Osteocyte (in vitro differentiated cells): Measurements from ENCODE around the gene SUPT16H. TPM values are rescaled to one million over a fixed set of nuclear protein-coding genes. Genes with fewer than 3 reads are reported as not detected.

ENCODE experiments used
- DNase-seq: peaks from one replicate; pipeline ENCODE4 v3.0.0; 2021; ENCODE audit warnings: mixed read lengths; ENCODE audit not compliant: unreplicated experiment; ENCODE audit errors: extremely low spot score
- H3K27ac Mint-ChIP-seq: one replicate; pipeline ENCODE4 v1.8.0; 2021; ENCODE audit warnings: mild to moderate bottlenecking, mixed read lengths; ENCODE audit not compliant: unreplicated experiment
- H3K27me3 Mint-ChIP-seq: one replicate; pipeline ENCODE4 v1.8.0; 2021; ENCODE audit warnings: mixed read lengths; ENCODE audit not compliant: unreplicated experiment
- H3K36me3 Mint-ChIP-seq: one replicate; pipeline ENCODE4 v1.8.0; 2021; ENCODE audit warnings: mixed read lengths; ENCODE audit not compliant: unreplicated experiment
- H3K4me1 Mint-ChIP-seq: one replicate; pipeline ENCODE4 v1.8.0; 2021; ENCODE audit warnings: mixed read lengths; ENCODE audit not compliant: unreplicated experiment
- H3K4me3 Mint-ChIP-seq: one replicate; pipeline ENCODE4 v1.8.0; 2021; ENCODE audit warnings: mild to moderate bottlenecking, moderate library complexity, mixed read lengths; ENCODE audit not compliant: unreplicated experiment
- H3K9me3 Mint-ChIP-seq: one replicate; pipeline ENCODE4 v1.8.0; 2021; ENCODE audit warnings: mixed read lengths; ENCODE audit not compliant: unreplicated experiment
- CTCF ChIP-seq: fragments of 200-600 bp; sonication (generic); IDR thresholded peaks from 2 replicates; pipeline ENCODE4 v1.5.0; 2021; ENCODE audit warnings: antibody characterized with exemption, mild to moderate bottlenecking, moderate library complexity
- total RNA-seq: library from RNA; stranded (reverse); gene quantifications from 2 replicates; pipeline ENCODE4 v1.2.1, GENCODE V29; 2021

The SUPT16H gene
- total RNA-seq, 1 donor from 2014 or later, result 82.5 TPM

GRCh38 chr14:21415329-21415728 lies 31.5 kb upstream of the SUPT16H start:
- no peaks in the 10 kb centered on the region for H3K27me3 Mint-ChIP-seq
- H3K27ac Mint-ChIP-seq, result no peak overlapping the region
- H3K36me3 Mint-ChIP-seq, result peaks cover 54% of the 10 kb centered on the region
- no peaks in the 10 kb centered on the region for H3K9me3 Mint-ChIP-seq
- H3K4me1 Mint-ChIP-seq, result no peaks in the 10 kb centered on the region
- no peak overlapping the region for H3K4me3 Mint-ChIP-seq
- no peak for DNase-seq
- TF ChIP-seq CTCF, result no peak

DNA sequence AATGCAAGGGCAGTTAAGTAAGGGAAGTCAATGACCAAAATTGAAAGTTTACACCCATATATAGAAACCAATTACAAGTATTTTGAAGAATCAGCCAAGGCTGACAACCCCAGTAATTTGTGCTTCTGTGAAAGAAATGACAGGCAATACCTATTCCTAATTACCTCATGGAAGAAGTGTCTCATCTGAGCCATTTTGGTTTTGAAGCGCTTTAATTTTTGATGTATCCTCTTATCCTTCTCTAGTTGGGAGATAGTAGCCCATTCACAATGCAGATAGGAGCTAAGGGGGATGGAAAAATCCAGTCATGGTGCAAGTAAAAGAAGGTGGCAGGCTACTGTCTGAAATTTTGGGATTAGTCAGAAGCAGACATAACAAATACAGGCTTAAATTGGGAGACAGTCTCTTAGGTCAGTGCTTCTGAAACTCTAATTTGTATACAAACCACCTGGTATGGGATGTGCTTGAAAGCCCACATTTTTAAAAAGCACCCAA lies 30.4 kb upstream of the SUPT16H start:
- no peak for TF ChIP-seq CTCF
- no peaks in the 10 kb centered on the region for H3K27me3 Mint-ChIP-seq
- no peak for DNase-seq
- H3K9me3 Mint-ChIP-seq, result no peaks in the 10 kb centered on the region
- H3K4me1 Mint-ChIP-seq, result no peaks in the 10 kb centered on the region
- H3K27ac Mint-ChIP-seq, result no peak overlapping the region
- H3K36me3 Mint-ChIP-seq, result peaks cover 60% of the 10 kb centered on the region
- H3K4me3 Mint-ChIP-seq, result no peak overlapping the region

- Mint-ChIP-seq H3K9me3 (no peaks in the 10 kb centered on the region), H3K27me3 (no peaks in the 10 kb centered on the region), H3K4me1 (no peaks in the 10 kb centered on the region), H3K36me3 (peaks cover 78% of the 10 kb centered on the region), H3K27ac (peak overlapping the region; percentile 2), H3K4me3 (no peak overlapping the region)
- DNase-seq, result no peak
- no peak for TF ChIP-seq CTCF
Measured at GRCh38 chr14:21408147-21408546, 24.3 kb upstream of the SUPT16H start.

DNA sequence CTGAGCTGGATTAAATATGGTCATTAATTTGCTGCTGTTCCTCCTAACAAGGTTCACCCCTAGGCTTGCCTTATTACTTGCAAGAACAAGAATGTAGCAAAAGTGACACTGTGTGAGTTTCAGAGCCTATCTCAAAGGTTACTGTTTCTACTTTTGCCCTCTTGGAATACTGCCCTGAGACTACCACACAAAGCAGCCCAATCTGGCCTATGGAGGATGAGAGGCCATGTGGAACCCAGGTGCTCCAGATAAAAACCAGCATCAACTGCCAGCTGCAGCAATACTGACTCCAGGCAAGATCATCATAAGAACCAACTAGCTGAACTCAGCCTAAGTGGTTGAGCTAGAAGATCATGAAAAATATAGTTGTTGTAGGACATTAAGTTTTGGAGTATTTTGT lies 22.4 kb upstream of the SUPT16H start:
- peaks cover 78% of the 10 kb centered on the region for H3K36me3 Mint-ChIP-seq
- H3K27me3 Mint-ChIP-seq, result no peaks in the 10 kb centered on the region
- no peak for DNase-seq
- no peak overlapping the region for H3K4me3 Mint-ChIP-seq
- no peak for TF ChIP-seq CTCF
- H3K27ac Mint-ChIP-seq, result no peak overlapping the region
- no peaks in the 10 kb centered on the region for H3K4me1 Mint-ChIP-seq
- no peaks in the 10 kb centered on the region for H3K9me3 Mint-ChIP-seq

GRCh38 chr14:21405097-21405496 lies 21.3 kb upstream of the SUPT16H start:
- peaks cover 78% of the 10 kb centered on the region for H3K36me3 Mint-ChIP-seq
- no peaks in the 10 kb centered on the region for H3K4me1 Mint-ChIP-seq
- no peak overlapping the region for H3K4me3 Mint-ChIP-seq
- DNase-seq, result no peak
- H3K27ac Mint-ChIP-seq, result no peak overlapping the region
- no peak for TF ChIP-seq CTCF
- no peaks in the 10 kb centered on the region for H3K9me3 Mint-ChIP-seq
- H3K27me3 Mint-ChIP-seq, result no peaks in the 10 kb centered on the region
